Ovary (tissue), 3 donors: ENCODE measurements around the gene RGP1.

Experiments used
- EP300 ChIP-seq: sonication (generic); formaldehyde crosslinking; IDR thresholded peaks from one replicate; pipeline ENCODE4 v1.6.1; 2017; ENCODE audit warnings: antibody characterized with exemption
- POLR2A ChIP-seq: fragments of 450-650 bp; IDR thresholded peaks from one replicate; pipeline ENCODE4 v1.6.1; 2017; ENCODE audit warnings: antibody characterized with exemption, mild to moderate bottlenecking, moderate library complexity
- TF ChIP-seq, protein P1 (sequence below), 3 donors: fragments of 450-650 bp in 2 of 3; fragments of 200-600 bp in 1 of 3; IDR thresholded peaks; one replicate each; pipeline versions ENCODE4 v1.5.1 to v1.8.0; 2016 to 2022; ENCODE audit warnings: antibody characterized with exemption in 3 of 3, mild to moderate bottlenecking in 1 of 3
- donor health status: DM: no; HTN: no; CAD: no.

DNA sequence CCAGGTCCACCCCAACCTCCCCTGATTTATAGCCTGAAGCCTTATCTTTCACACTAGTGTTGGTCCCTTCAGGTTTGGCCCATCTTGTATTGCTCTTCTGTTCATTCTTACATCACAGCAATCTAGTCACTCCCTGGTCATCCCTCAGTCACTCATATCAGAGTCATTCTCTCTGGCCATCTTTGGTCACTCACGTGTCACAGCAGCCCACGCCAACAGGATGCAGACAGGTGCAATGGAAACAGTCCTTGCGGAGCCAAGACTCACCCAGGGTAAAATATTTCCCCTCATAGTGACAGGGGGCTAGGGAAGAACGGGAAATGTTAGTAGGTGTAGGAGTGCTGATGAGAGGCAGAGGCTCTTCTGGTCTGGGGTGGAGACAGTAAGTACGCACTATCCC lies 4.4 kb downstream of the RGP1 start:
- TF ChIP-seq, protein P1, sequence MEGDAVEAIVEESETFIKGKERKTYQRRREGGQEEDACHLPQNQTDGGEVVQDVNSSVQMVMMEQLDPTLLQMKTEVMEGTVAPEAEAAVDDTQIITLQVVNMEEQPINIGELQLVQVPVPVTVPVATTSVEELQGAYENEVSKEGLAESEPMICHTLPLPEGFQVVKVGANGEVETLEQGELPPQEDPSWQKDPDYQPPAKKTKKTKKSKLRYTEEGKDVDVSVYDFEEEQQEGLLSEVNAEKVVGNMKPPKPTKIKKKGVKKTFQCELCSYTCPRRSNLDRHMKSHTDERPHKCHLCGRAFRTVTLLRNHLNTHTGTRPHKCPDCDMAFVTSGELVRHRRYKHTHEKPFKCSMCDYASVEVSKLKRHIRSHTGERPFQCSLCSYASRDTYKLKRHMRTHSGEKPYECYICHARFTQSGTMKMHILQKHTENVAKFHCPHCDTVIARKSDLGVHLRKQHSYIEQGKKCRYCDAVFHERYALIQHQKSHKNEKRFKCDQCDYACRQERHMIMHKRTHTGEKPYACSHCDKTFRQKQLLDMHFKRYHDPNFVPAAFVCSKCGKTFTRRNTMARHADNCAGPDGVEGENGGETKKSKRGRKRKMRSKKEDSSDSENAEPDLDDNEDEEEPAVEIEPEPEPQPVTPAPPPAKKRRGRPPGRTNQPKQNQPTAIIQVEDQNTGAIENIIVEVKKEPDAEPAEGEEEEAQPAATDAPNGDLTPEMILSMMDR (IDR thresholded peaks at IDR 0.05): no peak
- TF ChIP-seq POLR2A: no peak
- TF ChIP-seq EP300: no peak
